ENCODE results near the gene PANK2. TPM values are rescaled to one million over a fixed set of nuclear protein-coding genes. Genes with fewer than 3 reads are reported as not detected.
"Not testable (repeated sequence)": the region's sequence is repeated elsewhere in the genome, so short reads cannot be mapped to it uniquely, and the experiment has no call there.

Gene PANK2
- total RNA-seq, 2 donors from 2014 or later, result 17.9 to 21.8 TPM

- no peak overlapping the region for H3K27ac ChIP-seq
- intact Hi-C loops (cut with DNase I), result no loop called here
- H3K27me3 ChIP-seq, result no peaks in the 10 kb centered on the region
- no peaks in the 10 kb centered on the region for H3K36me3 ChIP-seq (replicated peaks in 1 of 2; ENCODE audit: insufficient read depth in 1 of 2, low read depth in 2 of 2)
- no peaks in the 10 kb centered on the region for H3K4me1 ChIP-seq
- WGBS, 2 donors, result 68 to 77% methylated on average over 1 of the region's 1 CpG
- no peak for TF ChIP-seq POLR2A (IDR thresholded peaks at IDR 0.05)
- TF ChIP-seq CTCF (IDR thresholded peaks at IDR 0.05), result no peak
- DNase-seq, result no peak
- no peak overlapping the region for H3K4me3 ChIP-seq
- no peaks in the 10 kb centered on the region for H3K9me3 ChIP-seq
- no peak for ATAC-seq
Observed at GRCh38 chr20:3972161-3972560, 83.0 kb downstream of the PANK2 start.

- ATAC-seq, result not testable (repeated sequence)
Observed at GRCh38 chr20:3972631-3973030, 83.4 kb downstream of the PANK2 start.

GRCh38 chr20:3973705-3974104 lies 84.5 kb downstream of the PANK2 start:
- no peaks in the 10 kb centered on the region for H3K36me3 ChIP-seq (replicated peaks in 1 of 2; ENCODE audit: insufficient read depth in 1 of 2, low read depth in 2 of 2)
- intact Hi-C loops (cut with DNase I), result no loop called here
- no peaks in the 10 kb centered on the region for H3K4me1 ChIP-seq
- no peak overlapping the region for H3K27ac ChIP-seq
- DNase-seq (no peak), ATAC-seq (no peak)
- H3K9me3 ChIP-seq, result no peaks in the 10 kb centered on the region
- H3K4me3 ChIP-seq, result no peak overlapping the region
- no peaks in the 10 kb centered on the region for H3K27me3 ChIP-seq
- 26 to 41% methylated on average over 2 of the region's 2 CpGs for WGBS, 2 donors
- no peak for TF ChIP-seq POLR2A (IDR thresholded peaks at IDR 0.05)
- no peak for TF ChIP-seq CTCF (IDR thresholded peaks at IDR 0.05)

More at GRCh38 chr20:3972631-3973030, 83.4 kb downstream of the PANK2 start:
- H3K36me3 ChIP-seq (replicated peaks in 1 of 2; ENCODE audit: insufficient read depth in 1 of 2, low read depth in 2 of 2); H3K4me3 ChIP-seq; DNase-seq; H3K9me3 ChIP-seq; H3K27me3 ChIP-seq; H3K27ac ChIP-seq; H3K4me1 ChIP-seq; intact Hi-C loops (cut with DNase I): not testable (repeated sequence)
- WGBS, 2 donors, result 94 to 96% methylated on average over 20 of the region's 20 CpGs

- TF ChIP-seq POLR2A (IDR thresholded peaks at IDR 0.05) (no peak), CTCF (IDR thresholded peaks at IDR 0.05) (no peak)
- Histone ChIP-seq H3K27ac (no peak overlapping the region), H3K4me1 (no peaks in the 10 kb centered on the region), H3K4me3 (no peak overlapping the region), H3K36me3 (replicated peaks in 1 of 2; ENCODE audit: insufficient read depth in 1 of 2, low read depth in 2 of 2) (no peaks in the 10 kb centered on the region), H3K27me3 (no peaks in the 10 kb centered on the region), H3K9me3 (no peaks in the 10 kb centered on the region)
- WGBS, 2 donors, result 15% methylated on average over 2 of the region's 2 CpGs
- no peak for ATAC-seq
- DNase-seq, result no peak
- intact Hi-C loops (cut with DNase I), result no loop called here
Observed at GRCh38 chr20:3976511-3976910, 87.3 kb downstream of the PANK2 start.

MicroRNAs encoded within 50 kb of the gene (microRNA counts, 767-probe panel; counts per million panel counts)
- 0 to 736 counts per million in 2 donors for microRNA hsa-miR-103a-3p

Small RNAs within 50 kb of the gene (microRNA-seq; reads per million reads assigned to microRNA genes)
- gene MIR103A2 (ENCODE audit: borderline number of aligned reads in 2 of 2, borderline replicate concordance in 2 of 2) (0 reads per million in 2 donors), gene MIR103B2 (ENCODE audit: borderline number of aligned reads in 2 of 2, borderline replicate concordance in 2 of 2) (0 reads per million in 2 donors)

Small RNAs within 50 kb of the gene (small RNA-seq; reads per million reads assigned to genes)
- not detected for gene MIR103A2

Other genes starting within 250 kb of the PANK2 start
- gene GFRA4, start 226.0 kb upstream of the PANK2 start, total RNA-seq, result not detected
- gene ADAM33, start 207.4 kb upstream of the PANK2 start, total RNA-seq, result 10 to 100 TPM; 11.2 to 29.0 TPM
- 1 to 10 TPM; 2.1 to 5.9 TPM for gene SIGLEC1, start 176.8 kb upstream of the PANK2 start, total RNA-seq
- gene HSPA12B, start 156.7 kb upstream of the PANK2 start, total RNA-seq, result 1 to 10 TPM; 3.3 to 4.4 TPM
- gene ADISSP, start 121.6 kb upstream of the PANK2 start, total RNA-seq, result 10 to 100 TPM; 11.2 to 26.7 TPM
- 1 to 10 TPM in 1 of 2 donors, under 1 TPM in 1; 0.66 to 1.3 TPM for gene SPEF1, start 107.9 kb upstream of the PANK2 start, total RNA-seq
- gene CENPB, start 102.6 kb upstream of the PANK2 start, total RNA-seq, result 10 to 100 TPM; 57.9 to 61.0 TPM
- gene CDC25B, start 93.1 kb upstream of the PANK2 start, total RNA-seq, result 10 to 100 TPM in 1 of 2 donors, 1 to 10 TPM in 1; 8.8 to 22.7 TPM
- 1 to 10 TPM; 4.9 to 5.3 TPM for gene AP5S1, start 68.8 kb upstream of the PANK2 start, total RNA-seq
- gene MAVS, start 42.6 kb upstream of the PANK2 start, total RNA-seq, result 10 to 100 TPM; 21.5 to 24.4 TPM
- 1 to 10 TPM; 3.6 to 6.0 TPM for gene RNF24, start 126.2 kb downstream of the PANK2 start, total RNA-seq

All from body of pancreas (tissue), 4 donors.